Measurements from ENCODE around the gene TNXB.

TNXB gene, protein sequence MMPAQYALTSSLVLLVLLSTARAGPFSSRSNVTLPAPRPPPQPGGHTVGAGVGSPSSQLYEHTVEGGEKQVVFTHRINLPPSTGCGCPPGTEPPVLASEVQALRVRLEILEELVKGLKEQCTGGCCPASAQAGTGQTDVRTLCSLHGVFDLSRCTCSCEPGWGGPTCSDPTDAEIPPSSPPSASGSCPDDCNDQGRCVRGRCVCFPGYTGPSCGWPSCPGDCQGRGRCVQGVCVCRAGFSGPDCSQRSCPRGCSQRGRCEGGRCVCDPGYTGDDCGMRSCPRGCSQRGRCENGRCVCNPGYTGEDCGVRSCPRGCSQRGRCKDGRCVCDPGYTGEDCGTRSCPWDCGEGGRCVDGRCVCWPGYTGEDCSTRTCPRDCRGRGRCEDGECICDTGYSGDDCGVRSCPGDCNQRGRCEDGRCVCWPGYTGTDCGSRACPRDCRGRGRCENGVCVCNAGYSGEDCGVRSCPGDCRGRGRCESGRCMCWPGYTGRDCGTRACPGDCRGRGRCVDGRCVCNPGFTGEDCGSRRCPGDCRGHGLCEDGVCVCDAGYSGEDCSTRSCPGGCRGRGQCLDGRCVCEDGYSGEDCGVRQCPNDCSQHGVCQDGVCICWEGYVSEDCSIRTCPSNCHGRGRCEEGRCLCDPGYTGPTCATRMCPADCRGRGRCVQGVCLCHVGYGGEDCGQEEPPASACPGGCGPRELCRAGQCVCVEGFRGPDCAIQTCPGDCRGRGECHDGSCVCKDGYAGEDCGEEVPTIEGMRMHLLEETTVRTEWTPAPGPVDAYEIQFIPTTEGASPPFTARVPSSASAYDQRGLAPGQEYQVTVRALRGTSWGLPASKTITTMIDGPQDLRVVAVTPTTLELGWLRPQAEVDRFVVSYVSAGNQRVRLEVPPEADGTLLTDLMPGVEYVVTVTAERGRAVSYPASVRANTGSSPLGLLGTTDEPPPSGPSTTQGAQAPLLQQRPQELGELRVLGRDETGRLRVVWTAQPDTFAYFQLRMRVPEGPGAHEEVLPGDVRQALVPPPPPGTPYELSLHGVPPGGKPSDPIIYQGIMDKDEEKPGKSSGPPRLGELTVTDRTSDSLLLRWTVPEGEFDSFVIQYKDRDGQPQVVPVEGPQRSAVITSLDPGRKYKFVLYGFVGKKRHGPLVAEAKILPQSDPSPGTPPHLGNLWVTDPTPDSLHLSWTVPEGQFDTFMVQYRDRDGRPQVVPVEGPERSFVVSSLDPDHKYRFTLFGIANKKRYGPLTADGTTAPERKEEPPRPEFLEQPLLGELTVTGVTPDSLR (N-terminal part only)

DNA sequence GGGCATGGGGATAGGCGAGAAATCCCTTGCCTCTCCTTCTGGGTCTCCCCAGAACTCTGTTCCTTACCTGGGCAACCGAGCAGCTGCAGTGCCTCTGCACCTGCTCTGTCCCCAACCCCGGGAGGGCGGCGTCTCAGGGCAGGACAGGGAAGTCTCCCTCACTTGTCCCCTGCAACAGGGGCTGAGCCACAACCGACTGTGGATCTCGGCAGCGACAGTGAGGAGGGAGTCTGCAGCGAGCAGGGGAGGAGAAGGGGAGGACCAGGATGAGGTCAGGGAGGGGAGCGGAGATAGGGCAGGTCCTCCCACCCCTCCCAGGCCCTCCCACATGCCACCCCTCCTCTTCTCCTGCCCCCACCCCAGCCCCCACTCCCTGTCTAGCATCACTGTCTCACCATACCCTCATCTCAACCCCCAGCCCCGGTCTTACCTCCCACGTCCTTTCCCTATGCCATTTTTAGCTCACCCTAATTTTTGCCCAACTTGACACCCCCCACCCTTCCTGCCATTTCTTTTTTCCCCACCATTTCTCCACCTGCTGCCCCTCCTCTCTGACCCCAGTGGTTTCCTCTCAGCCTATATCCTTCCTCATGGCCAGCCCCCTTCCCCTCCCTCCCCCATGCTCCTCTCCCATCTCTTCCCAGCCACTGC, at the start of gene TNXB:
TNXB (minus strand) TSS at position 225 of the 651 bp plus-strand sequence. CDS start 11,140 bp downstream, outside the sequence.
- no peak within 1 kb of the TSS for H3K4me3 Mint-ChIP-seq
- no peaks in the 10 kb centered on the region for H3K9me3 Mint-ChIP-seq
- H3K4me1 Mint-ChIP-seq, result peaks cover 28% of the 10 kb centered on the region
- peak within 1 kb of the TSS in 1 of 2 donors; percentile 91 for H3K27ac Mint-ChIP-seq
- peaks cover 36% of the 10 kb centered on the region for H3K27me3 Mint-ChIP-seq
- DNase-seq (no peak), ATAC-seq (peak; percentile 40)

DNA sequence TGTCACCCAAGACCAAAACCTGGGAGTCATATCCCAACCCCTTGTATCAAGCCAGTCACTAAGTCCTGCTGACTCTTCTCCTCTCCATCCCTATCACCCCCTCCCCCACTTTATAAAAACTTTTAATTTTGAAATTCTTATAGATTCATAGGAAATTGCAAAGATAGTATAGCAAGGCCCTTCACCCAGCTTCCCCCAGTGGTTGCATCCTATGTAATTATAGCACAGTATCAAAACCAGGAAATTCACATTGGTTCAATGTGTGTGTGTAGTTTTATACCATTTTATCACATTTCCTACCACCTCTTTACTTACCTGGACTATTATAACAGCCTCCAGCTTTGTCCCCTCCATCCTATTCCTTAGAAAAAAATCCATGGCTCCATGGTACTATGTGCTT, 48.9 kb upstream of the TNXB start:
- Mint-ChIP-seq H3K4me3 (no peak overlapping the region), H3K27me3 (no peaks in the 10 kb centered on the region), H3K9me3 (no peaks in the 10 kb centered on the region), H3K4me1 (peaks cover 23% of the 10 kb centered on the region), H3K27ac (no peak overlapping the region)
- no peak for DNase-seq
- ATAC-seq, result no peak

DNA sequence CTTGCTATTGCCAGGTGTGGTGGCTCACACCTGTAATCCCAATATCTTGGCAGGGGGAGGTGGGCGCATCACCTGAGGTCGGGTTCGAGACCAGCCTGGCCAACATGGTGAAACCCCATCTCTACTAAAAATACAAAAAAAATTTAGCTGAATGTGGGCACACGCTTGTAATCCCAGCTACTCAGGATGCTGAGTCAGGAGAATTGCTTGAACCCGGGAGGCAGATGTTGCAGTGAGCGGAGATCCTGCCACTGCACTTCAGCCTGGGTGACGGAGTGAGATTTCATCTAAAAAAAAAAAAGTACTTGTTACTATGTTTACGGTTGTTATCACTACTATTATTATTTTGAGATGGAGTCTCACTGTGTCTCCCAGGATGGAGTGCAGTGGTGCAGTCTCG, 47.8 kb upstream of the TNXB start:
- ATAC-seq (no peak), DNase-seq (no peak)
- Mint-ChIP-seq H3K4me1 (peaks cover 35% of the 10 kb centered on the region), H3K4me3 (no peak overlapping the region), H3K27ac (no peak overlapping the region), H3K27me3 (no peaks in the 10 kb centered on the region), H3K9me3 (no peaks in the 10 kb centered on the region)

DNA sequence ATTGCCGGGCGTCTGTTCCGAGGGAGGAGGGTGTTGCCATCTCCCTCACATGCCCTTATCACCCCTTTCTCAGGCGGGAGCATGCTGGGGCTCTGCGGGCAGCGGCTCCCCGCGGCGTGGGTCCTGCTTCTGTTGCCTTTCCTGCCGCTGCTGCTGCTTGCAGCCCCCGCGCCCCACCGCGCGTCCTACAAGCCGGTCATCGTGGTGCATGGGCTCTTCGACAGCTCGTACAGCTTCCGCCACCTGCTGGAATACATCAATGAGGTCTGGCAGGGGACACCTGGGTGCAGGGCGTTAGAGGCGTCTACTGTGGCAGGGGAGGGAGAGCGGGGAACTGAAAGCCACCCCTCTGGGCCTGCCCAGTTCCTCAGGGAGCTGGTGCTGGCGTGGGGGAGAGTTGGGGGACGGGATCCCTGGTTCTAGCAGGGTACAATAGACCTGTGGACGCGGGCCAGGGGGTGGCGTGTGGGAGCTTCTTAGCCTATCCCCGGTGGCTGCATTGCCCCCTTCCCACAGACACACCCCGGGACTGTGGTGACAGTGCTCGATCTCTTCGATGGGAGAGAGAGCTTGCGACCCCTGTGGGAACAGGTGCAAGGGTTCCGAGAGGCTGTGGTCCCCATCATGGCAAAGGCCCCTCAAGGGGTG, 45.5 kb upstream of the TNXB start:
- peak overlapping the region; percentile 91 to 95 for H3K4me3 Mint-ChIP-seq
- H3K9me3 Mint-ChIP-seq, result no peaks in the 10 kb centered on the region
- H3K27ac Mint-ChIP-seq, result peak overlapping the region; percentile 93 to 94
- peaks cover 55% of the 10 kb centered on the region for H3K4me1 Mint-ChIP-seq
- ATAC-seq (peak; percentile 84), DNase-seq (peak; percentile 69 to 76)
- peaks cover 8% of the 10 kb centered on the region for H3K27me3 Mint-ChIP-seq

DNA sequence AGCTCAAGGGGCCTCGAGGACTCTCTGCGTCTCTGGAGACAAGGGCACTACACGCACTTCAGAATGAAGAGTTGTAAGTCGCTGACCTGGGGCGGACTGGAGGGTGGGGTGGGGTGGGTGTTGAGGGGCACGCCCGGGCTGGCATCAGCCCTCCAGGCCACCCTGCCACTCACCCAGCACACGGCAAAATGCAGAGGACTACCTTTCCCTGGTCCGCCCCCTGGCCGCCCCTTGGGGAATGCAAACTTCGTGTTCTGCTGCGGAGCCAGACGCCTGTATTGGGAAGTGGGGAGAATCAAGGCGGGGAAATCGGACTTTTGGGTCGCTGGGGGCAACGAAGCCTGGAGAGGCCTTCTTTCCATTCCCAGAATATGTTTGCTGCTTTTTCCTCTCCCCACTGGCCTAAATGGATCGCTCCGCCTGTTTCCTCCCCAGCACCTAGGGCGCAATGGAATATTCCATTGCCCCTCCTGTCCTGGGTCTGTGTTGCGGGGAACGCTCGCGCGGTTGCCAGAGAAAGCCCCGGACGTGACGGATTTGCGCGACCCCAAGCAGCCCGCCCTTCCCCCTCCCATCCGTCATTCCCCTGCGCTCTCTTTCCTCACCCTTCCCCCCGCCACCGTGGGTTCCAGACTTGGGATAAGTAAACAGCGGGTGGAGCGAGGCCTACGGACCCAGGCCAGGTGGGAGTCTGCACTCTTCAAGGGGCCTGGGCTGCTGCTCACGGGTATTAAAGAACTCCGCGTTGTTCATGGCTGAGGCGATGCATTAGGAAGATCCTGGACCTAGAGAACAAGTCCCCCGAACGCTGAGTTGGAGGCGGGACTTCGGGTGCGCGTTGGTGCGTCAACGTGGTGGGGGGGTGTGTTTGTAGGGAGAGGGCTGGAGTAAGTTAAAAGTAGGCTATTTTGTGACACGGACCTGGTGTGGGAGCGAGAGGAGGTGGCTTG, 44.7 kb upstream of the TNXB start, which contains the start of gene PPT2:
PPT2 (plus strand) TSS at position 578 of the 950 bp plus-strand sequence. CDS start 454 bp downstream, outside the sequence.
- peak within 1 kb of the TSS; percentile 91 to 95 for H3K4me3 Mint-ChIP-seq
- no peaks in the 10 kb centered on the region for H3K9me3 Mint-ChIP-seq
- peak within 1 kb of the TSS; percentile 93 to 94 for H3K27ac Mint-ChIP-seq
- H3K4me1 Mint-ChIP-seq, result peaks cover 60% of the 10 kb centered on the region
- ATAC-seq (peak; percentile 85), DNase-seq (peak; percentile 81 to 86)
- peaks cover 11% of the 10 kb centered on the region for H3K27me3 Mint-ChIP-seq

DNA sequence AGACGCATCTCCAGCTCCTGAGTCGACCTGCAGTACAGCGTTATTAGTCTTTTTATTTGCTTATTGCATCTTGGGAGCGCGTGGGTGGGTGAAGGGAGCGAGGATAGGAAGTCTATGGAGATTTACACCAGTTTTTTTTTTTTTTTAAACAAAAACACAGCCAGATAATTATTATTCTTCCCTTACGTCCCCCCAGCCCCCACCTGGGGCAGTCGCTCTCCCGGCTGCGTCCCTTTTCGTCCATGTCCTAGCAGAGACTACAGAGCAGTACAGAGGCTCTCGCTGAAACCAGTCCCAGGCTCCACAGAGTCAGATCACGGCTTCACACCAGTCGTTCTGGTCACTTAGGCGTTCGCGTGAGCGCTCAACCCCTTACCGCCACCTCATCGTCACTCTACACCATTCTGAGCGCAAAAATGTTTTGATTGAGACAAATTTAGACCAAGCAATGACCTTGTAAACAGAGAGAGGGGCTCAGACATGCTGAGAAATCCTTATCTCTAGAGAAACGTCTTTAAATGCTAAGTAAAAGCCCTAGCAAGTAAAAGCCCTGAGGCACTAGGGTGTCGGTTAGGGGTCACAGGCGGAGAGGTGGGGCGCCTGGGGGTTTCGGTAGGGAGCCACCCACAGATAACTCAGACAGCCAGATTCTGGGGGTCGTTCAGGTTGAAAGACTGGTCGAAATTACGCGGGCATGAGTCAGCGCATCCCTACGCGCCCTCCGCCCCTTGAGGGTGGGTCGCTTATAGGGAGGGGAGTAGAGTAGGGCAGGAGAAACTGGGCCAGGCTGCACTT, 43.8 kb upstream of the TNXB start:
- ATAC-seq (no peak), DNase-seq (no peak)
- peak overlapping the region; percentile 89 to 91 for H3K27ac Mint-ChIP-seq
- peaks cover 20% of the 10 kb centered on the region for H3K27me3 Mint-ChIP-seq
- H3K4me3 Mint-ChIP-seq, result peak overlapping the region; percentile 91 to 95
- H3K9me3 Mint-ChIP-seq, result no peaks in the 10 kb centered on the region
- peaks cover 69% of the 10 kb centered on the region for H3K4me1 Mint-ChIP-seq

DNA sequence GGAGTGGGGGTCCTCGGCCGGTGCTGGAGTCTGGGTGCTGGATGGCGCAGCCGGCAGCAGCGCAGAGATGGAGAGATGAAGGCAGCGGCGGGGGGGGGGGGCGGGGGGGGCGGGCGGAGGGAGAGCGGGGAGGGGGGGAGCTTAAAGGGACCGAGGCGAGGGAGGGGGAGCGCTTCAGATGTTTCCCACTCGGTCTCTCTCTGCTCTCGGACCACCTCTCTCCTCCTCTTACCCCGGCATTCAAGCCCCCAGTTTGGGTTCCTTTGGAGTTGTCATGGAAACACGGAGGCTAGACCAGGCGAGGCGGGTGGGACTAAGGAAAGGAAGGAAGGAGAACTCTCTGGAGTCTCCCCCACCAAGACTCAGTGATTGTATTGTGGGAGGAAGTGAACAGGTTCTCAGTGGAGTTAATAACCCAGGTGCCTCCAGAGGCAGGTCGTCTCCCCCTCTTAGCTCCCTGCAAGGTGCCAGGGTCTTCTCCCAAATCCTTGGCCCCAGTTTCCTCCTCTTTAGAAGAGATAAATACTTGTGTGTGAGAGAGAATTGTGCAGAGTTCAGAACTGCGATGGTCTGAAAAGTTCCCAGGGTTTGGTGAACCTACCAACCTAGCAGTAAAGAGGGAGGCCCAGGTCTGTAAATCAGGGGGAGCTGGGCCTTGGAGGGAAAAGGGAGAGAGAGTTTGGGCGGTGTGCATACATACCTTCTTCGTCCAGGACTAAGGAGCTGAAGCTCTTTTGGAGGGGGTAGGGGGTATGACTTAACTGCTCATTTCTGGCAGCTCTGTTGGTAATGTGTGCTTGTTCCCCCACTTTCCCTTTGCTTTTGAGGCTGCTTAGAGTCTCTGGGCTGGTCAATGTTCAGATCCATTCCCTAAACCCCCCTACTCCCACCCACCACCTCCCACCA, 43.0 kb upstream of the TNXB start, which contains the start of gene PRRT1:
PRRT1 (minus strand) TSS at position 77 of the 906 bp plus-strand sequence. CDS start 112 bp downstream, outside the sequence.
- DNase-seq, result no peak
- Mint-ChIP-seq H3K4me1 (peaks cover 74% of the 10 kb centered on the region), H3K27ac (peak within 1 kb of the TSS; percentile 64 to 78), H3K4me3 (peak within 1 kb of the TSS; percentile 91 to 95), H3K9me3 (no peaks in the 10 kb centered on the region), H3K27me3 (peaks cover 22% of the 10 kb centered on the region)
- ATAC-seq, result no peak

- peaks cover 22% of the 10 kb centered on the region for H3K27me3 Mint-ChIP-seq
- H3K4me1 Mint-ChIP-seq, result peaks cover 74% of the 10 kb centered on the region
- H3K27ac Mint-ChIP-seq, result peak overlapping the region; percentile 35 to 64
- no peaks in the 10 kb centered on the region for H3K9me3 Mint-ChIP-seq
- H3K4me3 Mint-ChIP-seq, result peak overlapping the region; percentile 77 to 84
- ATAC-seq (no peak), DNase-seq (no peak)
Measured at GRCh38 chr6:32151181-32151862, 42.2 kb upstream of the TNXB start.

DNA sequence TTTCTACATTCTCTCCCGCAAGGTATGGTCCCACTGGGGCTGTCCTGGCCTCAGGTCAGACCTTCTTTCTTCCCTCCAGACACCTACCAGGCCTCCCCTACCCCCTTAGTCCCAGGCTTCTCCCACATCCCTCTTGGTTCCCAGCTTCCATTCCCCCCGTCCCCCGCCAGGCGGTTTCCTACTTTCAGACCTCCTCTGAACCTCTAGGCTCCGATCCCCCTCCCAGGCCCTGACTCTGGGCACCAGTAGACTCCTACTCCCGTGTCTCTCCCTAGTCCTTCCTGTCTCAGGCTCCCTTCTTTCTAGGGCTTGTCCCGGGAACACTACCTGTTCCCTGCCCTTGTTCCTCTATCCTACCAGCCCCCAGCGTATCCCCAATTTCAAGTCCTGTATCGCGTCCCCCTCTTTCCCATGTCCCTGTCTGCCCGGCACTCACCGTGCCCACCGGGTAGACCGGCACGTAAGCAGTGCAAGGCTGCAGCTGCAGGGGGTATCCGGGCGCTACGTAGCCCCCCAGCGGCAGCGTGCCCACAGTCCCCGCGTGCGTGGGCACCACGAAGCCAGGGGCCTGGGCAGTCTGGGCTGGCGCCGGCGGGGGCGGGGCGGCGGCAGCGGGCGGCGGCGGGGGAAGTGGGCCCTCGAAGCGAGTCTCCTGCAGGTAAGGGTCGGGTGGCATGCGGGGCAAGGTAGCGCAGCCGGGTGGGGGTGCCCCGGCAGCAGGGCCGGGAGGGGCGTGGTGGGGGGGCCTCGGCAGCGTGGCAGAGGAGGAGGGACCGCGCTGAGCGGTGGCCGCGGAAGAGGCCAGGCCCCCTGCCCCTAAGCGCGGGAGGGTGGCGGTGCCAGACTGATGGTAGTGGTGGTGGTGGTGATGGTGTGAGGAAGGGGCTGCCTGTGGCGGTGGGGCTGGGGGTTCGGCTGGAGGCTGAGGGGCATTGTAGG, 41.1 kb upstream of the TNXB start:
- H3K4me3 Mint-ChIP-seq, result peak overlapping the region; percentile 77 to 84
- no peaks in the 10 kb centered on the region for H3K9me3 Mint-ChIP-seq
- peaks cover 65% of the 10 kb centered on the region for H3K4me1 Mint-ChIP-seq
- peak overlapping the region in 1 of 2 donors; percentile 31 for H3K27ac Mint-ChIP-seq
- no peak for DNase-seq
- no peak for ATAC-seq
- H3K27me3 Mint-ChIP-seq, result peaks cover 22% of the 10 kb centered on the region

GRCh38 chr6:32149092-32149755, 40.1 kb upstream of the TNXB start:
- peak overlapping the region; percentile 53 to 77 for H3K27ac Mint-ChIP-seq
- peak; percentile 4 for ATAC-seq
- peaks cover 22% of the 10 kb centered on the region for H3K27me3 Mint-ChIP-seq
- DNase-seq, result no peak
- no peaks in the 10 kb centered on the region for H3K9me3 Mint-ChIP-seq
- H3K4me1 Mint-ChIP-seq, result peaks cover 56% of the 10 kb centered on the region
- peak overlapping the region; percentile 83 to 89 for H3K4me3 Mint-ChIP-seq

Data from stimulated activated naive CD8-positive, alpha-beta T cell treated with anti-CD3 and anti-CD28 coated beads, Interleukin-15, amount 100 ng/mL, for 72 hours (primary cell).